Measurements from ENCODE around the gene ATP5F1B. TPM values are rescaled to one million over a fixed set of nuclear protein-coding genes. Genes with fewer than 3 reads are reported as not detected.

Gene ATP5F1B
- total and polyA plus RNA-seq, 10 donors: 223 to 375 (median 331) TPM

DNA sequence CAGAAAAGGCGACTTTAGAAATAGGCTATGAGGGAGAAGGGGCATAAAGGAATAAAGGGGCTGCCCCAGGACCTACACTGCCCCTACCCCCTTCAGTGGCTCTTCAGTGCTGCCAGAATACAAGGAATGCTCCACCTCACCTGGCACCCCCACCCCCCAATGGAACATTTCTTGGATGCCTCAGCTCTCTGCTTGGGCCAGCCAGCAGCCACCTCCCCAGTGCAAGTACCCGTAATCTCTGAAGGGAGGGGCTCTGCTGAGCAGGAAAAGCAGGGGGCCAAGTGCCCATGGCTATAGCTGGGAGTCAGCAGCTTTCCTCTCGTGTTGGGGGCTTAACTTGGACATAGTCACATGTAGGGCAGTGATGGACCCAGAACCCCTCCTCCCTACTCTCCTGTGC lies 49.0 kb downstream of the ATP5F1B start:
- H3K9me3 ChIP-seq: no peaks in the 10 kb centered on the region
- DNase-seq: no peak
- peaks cover 0 to 14% (median 9%) of the 10 kb centered on the region in 6 donors for H3K4me1 ChIP-seq
- no peak overlapping the region for H3K4me3 ChIP-seq
- 59 to 83% (median 77%) methylated on average over 3 of the region's 3 CpGs for whole genome bisulfite sequencing, 5 donors
- H3K27ac ChIP-seq: peak overlapping the region in 1 of 8 donors; percentile 16
- no peaks in the 10 kb centered on the region for H3K27me3 ChIP-seq (replicated peaks in 1 of 7)
- H3K36me3 ChIP-seq: peaks cover 13 to 75% (median 52%) of the 10 kb centered on the region in 6 donors
- TF ChIP-seq POLR2AphosphoS5 (IDR thresholded peaks at IDR 0.05) (peak in 1 of 3 donors; percentile 26), POLR2A (IDR thresholded peaks at IDR 0.05) (no peak)
- intact Hi-C loops (cut with DNase I; ENCODE audit: low total_unique reads): no loop called here

DNA sequence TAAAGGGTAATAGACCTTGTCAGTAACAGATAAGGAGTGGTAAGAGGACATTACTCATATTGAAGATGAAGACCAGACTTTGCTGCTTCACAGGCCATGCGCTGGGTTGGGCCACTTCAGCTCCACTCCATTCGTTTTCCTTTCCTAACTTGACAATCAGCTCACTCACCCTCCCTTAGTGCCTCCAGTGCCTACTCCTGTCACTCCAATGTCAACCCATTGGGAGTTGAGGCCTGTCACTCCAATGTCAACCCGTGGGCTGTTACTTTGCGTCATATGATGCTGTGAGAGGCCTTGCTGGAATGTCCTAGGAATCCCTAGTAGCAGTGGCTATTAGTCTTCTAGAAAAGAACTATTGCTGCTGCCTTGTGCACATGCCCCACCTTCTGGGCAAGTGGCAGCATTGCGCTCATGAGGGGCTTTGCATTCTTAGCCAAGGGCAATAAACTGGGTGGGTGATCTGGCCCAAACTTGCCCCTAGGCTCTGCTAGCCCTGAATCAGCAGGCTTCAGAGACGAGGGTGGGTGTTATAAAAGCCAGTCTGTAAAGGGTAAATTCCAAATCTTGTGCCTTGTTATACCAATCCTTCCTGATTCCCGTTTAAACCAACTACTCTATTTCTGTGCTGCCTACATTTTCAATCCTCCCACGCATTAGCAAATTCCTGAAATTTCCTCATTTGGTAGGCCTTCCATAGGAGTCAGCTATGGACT lies 51.7 kb downstream of the ATP5F1B start:
- Histone ChIP-seq H3K27me3 (replicated peaks in 1 of 7) (no peaks in the 10 kb centered on the region), H3K9me3 (no peaks in the 10 kb centered on the region), H3K27ac (peak overlapping the region in 6 of 8 donors; percentile 26 to 62 (median 52)), H3K4me3 (no peak overlapping the region), H3K4me1 (peaks cover 0 to 14% (median 9%) of the 10 kb centered on the region in 6 donors), H3K36me3 (peaks cover 0 to 66% (median 28%) of the 10 kb centered on the region in 6 donors)
- 40 to 59% (median 55%) methylated on average over 8 of the region's 8 CpGs for WGBS, 5 donors
- intact Hi-C loops (cut with DNase I; ENCODE audit: low total_unique reads): no loop called here
- peak; percentile 82 for DNase-seq
- TF ChIP-seq, protein P1, sequence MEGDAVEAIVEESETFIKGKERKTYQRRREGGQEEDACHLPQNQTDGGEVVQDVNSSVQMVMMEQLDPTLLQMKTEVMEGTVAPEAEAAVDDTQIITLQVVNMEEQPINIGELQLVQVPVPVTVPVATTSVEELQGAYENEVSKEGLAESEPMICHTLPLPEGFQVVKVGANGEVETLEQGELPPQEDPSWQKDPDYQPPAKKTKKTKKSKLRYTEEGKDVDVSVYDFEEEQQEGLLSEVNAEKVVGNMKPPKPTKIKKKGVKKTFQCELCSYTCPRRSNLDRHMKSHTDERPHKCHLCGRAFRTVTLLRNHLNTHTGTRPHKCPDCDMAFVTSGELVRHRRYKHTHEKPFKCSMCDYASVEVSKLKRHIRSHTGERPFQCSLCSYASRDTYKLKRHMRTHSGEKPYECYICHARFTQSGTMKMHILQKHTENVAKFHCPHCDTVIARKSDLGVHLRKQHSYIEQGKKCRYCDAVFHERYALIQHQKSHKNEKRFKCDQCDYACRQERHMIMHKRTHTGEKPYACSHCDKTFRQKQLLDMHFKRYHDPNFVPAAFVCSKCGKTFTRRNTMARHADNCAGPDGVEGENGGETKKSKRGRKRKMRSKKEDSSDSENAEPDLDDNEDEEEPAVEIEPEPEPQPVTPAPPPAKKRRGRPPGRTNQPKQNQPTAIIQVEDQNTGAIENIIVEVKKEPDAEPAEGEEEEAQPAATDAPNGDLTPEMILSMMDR (IDR thresholded peaks at IDR 0.05 in 8 of 11, conservative IDR thresholded peaks at IDR 0.05 in 3 of 11): peak in 10 of 11 experiments; percentile 62 to 87 (median 78)
- no peak for TF ChIP-seq POLR2A (IDR thresholded peaks at IDR 0.05)
- peak in 2 of 3 donors; percentile 38 to 63 for TF ChIP-seq POLR2AphosphoS5 (IDR thresholded peaks at IDR 0.05)

DNA sequence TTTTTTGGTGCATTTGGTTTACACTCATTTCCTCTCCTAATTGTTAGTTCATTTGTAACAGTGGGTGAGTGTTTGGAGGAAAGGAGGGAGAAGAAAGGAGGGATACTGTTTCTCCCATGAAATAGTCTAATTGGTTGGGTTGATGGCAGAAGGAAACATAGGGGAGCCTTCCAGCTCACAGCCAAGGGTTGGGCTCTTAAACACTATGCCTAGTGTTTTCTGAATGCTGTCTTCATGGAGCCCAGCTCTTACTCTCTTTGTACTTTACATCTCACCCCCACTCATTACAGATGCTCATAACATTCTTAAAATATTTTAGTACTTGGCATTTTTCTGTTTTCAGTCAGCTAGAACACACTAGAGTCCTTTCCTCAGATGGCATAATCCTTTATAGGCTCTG lies 53.8 kb downstream of the ATP5F1B start:
- Histone ChIP-seq H3K27me3 (replicated peaks in 1 of 7) (no peaks in the 10 kb centered on the region), H3K4me3 (no peak overlapping the region), H3K4me1 (peaks cover 0 to 14% (median 9%) of the 10 kb centered on the region in 6 donors), H3K27ac (no peak overlapping the region), H3K9me3 (no peaks in the 10 kb centered on the region), H3K36me3 (peaks cover 0 to 66% (median 25%) of the 10 kb centered on the region in 6 donors)
- intact Hi-C loops (cut with DNase I; ENCODE audit: low total_unique reads): no loop called here
- DNase-seq: no peak
- TF ChIP-seq, protein P1 (IDR thresholded peaks at IDR 0.05 in 8 of 11, conservative IDR thresholded peaks at IDR 0.05 in 3 of 11): no peak
- TF ChIP-seq POLR2A (IDR thresholded peaks at IDR 0.05) (no peak), POLR2AphosphoS5 (IDR thresholded peaks at IDR 0.05) (no peak)

GRCh38 chr12:56591126-56591525 lies 54.7 kb downstream of the ATP5F1B start:
- intact Hi-C loops (cut with DNase I; ENCODE audit: low total_unique reads): no loop called here
- Histone ChIP-seq H3K9me3 (no peaks in the 10 kb centered on the region), H3K27me3 (replicated peaks in 1 of 7) (no peaks in the 10 kb centered on the region), H3K27ac (no peak overlapping the region), H3K4me1 (peaks cover 0 to 14% (median 9%) of the 10 kb centered on the region in 6 donors), H3K36me3 (peaks cover 0 to 62% (median 22%) of the 10 kb centered on the region in 6 donors), H3K4me3 (no peak overlapping the region)
- TF ChIP-seq, protein P1 (IDR thresholded peaks at IDR 0.05 in 8 of 11, conservative IDR thresholded peaks at IDR 0.05 in 3 of 11): no peak
- no peak for DNase-seq
- 78 to 93% (median 86%) methylated on average over 5 of the region's 5 CpGs for WGBS, 5 donors

All from spleen (tissue), 11 donors.